Lower leg skin (tissue), 4 donors: ENCODE measurements around the gene GNAL. TPM values are rescaled to one million over a fixed set of nuclear protein-coding genes. Genes with fewer than 3 reads are reported as not detected.
A peak's percentile ranks its signal among the peaks of the same experiment; 100 is the strongest.
"Not testable (repeated sequence)": the region's sequence is repeated elsewhere in the genome, so short reads cannot be mapped to it uniquely, and the experiment has no call there.

Experiments used
- DNase-seq, 2 donors: peaks; one replicate each; pipeline ENCODE4 v3.0.0-alpha.2; 2019; ENCODE audit warnings: low spot score in 2 of 2
- H3K4me3 ChIP-seq: fragments of 200-600 bp; sonication (generic); 2 replicates; pipeline ENCODE4 v1.5.1; 2017; ENCODE audit warnings: mild to moderate bottlenecking, low read depth; ENCODE audit not compliant: poor library complexity, severe bottlenecking
- POLR2A ChIP-seq, 2 donors: fragments of 450-650 bp; IDR thresholded peaks; one replicate each; pipeline ENCODE4 v1.6.1; 2016 to 2017; ENCODE audit warnings: antibody characterized with exemption in 2 of 2, mild to moderate bottlenecking in 1 of 2, moderate library complexity in 1 of 2
- WGBS, 2 donors: methylation state at CpG; one replicate each; pipeline ENCODE4 v1.1.5; 2018; 5-methylcytosine and 5-hydroxymethylcytosine counted together
- intact Hi-C: fragments of 100-400 bp; cut with DNase I; formaldehyde crosslinking; loops from one replicate; pipeline ENCODE4 v1.15.0; 2023; ENCODE audit warnings: low total_unique reads
- total RNA-seq, 4 donors: library from RNA; depleted of rRNA; stranded (reverse); fragments of >200 nt; gene quantifications; one replicate each; pipeline ENCODE4 v1.1.0, GENCODE V29; 2016
- TF ChIP-seq, protein P1 (sequence below), 3 donors: fragments of 450-650 bp; IDR thresholded peaks; one replicate each; pipeline ENCODE4 v1.5.1; 2016; ENCODE audit warnings: antibody characterized with exemption in 3 of 3, mild to moderate bottlenecking in 3 of 3, moderate library complexity in 2 of 3

GNAL gene
- total RNA-seq, 4 donors from 2014 or later: 12.3 to 15.9 (median 14.5) TPM

DNA sequence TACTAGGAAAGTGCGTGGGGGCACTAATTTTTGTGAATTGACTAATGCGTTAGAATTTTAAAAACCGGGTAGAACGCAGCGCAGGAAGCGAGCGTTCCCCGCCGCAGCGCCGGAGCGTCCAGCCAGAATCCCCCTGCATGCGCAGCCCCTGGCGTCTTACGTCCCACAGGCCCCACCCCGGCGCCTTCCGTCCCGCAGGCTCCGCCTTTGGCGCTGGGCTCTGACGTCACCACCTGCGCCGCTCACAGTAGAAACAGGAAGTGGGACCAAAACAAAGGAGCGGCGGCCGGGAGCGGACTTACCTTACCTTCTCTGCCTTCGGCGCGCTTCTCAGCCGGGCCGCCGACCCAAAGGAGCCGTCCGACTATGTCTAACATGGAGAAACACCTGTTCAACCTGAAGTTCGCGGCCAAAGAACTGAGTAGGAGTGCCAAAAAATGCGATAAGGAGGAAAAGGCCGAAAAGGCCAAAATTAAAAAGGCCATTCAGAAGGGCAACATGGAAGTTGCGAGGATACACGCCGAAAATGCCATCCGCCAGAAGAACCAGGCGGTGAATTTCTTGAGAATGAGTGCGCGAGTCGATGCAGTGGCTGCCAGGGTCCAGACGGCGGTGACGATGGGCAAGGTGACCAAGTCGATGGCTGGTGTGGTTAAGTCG lies 162.2 kb downstream of the GNAL start, which contains the start of gene CHMP1B:
CHMP1B (plus strand) TSS at position 268 of the 660 bp plus-strand sequence; CDS start at position 367, 99 bp downstream.
- intact Hi-C loops: no loop called here
- DNase-seq: peak; percentile 97 to 100
- TF ChIP-seq POLR2A (IDR thresholded peaks at IDR 0.05): peak in 1 of 2 donors; percentile 93
- TF ChIP-seq, protein P1, sequence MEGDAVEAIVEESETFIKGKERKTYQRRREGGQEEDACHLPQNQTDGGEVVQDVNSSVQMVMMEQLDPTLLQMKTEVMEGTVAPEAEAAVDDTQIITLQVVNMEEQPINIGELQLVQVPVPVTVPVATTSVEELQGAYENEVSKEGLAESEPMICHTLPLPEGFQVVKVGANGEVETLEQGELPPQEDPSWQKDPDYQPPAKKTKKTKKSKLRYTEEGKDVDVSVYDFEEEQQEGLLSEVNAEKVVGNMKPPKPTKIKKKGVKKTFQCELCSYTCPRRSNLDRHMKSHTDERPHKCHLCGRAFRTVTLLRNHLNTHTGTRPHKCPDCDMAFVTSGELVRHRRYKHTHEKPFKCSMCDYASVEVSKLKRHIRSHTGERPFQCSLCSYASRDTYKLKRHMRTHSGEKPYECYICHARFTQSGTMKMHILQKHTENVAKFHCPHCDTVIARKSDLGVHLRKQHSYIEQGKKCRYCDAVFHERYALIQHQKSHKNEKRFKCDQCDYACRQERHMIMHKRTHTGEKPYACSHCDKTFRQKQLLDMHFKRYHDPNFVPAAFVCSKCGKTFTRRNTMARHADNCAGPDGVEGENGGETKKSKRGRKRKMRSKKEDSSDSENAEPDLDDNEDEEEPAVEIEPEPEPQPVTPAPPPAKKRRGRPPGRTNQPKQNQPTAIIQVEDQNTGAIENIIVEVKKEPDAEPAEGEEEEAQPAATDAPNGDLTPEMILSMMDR (IDR thresholded peaks at IDR 0.05): no peak
- 0 to 1% methylated on average over 45 to 53 of the region's 53 CpGs for WGBS, 2 donors
- H3K4me3 ChIP-seq: peak within 1 kb of the TSS; percentile 95

DNA sequence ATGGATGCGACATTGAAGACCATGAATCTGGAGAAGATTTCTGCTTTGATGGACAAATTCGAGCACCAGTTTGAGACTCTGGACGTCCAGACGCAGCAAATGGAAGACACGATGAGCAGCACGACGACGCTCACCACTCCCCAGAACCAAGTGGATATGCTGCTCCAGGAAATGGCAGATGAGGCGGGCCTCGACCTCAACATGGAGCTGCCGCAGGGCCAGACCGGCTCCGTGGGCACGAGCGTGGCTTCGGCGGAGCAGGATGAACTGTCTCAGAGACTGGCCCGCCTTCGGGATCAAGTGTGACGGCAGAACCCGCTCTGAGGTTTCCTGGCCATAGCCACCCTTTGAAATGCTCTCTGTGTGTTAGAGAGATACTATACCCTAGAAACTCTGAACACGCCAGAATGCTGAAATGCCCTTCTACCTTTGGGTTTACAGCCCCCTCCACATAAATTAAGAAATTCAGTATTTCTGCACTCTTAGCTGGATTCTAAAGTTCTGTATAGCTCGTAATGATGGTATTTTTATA lies 162.8 kb downstream of the GNAL start:
- DNase-seq: peak; percentile 31 to 86
- H3K4me3 ChIP-seq: peak overlapping the region; percentile 95
- no peak for TF ChIP-seq POLR2A (IDR thresholded peaks at IDR 0.05)
- TF ChIP-seq, protein P1 (IDR thresholded peaks at IDR 0.05): no peak
- WGBS, 2 donors: 0 to 1% methylated on average over 23 of the region's 23 CpGs
- intact Hi-C loops: no loop called here

DNA sequence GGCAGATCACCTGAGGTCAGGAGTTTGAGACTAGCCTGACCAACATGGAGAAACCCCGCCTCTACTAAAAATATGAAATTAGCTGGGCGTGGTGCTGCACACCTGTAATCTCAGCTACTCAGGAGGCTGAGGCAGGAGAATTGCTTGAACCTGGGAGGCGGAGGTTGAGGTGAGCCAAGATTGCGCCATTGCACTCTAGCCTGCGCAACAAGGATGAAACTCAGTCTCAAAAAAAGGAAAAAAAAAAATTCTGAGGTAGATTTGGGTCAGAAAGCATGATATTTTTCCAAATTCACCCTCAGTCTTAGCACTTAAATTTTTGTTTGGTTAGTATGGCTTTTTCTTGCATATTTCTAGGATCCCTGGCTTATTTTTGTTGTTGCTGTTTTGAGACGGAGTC lies 165.5 kb downstream of the GNAL start:
- intact Hi-C loops, H3K4me3 ChIP-seq, DNase-seq: not testable (repeated sequence)
- WGBS, 2 donors: 84 to 94% methylated on average over 6 of the region's 6 CpGs

DNA sequence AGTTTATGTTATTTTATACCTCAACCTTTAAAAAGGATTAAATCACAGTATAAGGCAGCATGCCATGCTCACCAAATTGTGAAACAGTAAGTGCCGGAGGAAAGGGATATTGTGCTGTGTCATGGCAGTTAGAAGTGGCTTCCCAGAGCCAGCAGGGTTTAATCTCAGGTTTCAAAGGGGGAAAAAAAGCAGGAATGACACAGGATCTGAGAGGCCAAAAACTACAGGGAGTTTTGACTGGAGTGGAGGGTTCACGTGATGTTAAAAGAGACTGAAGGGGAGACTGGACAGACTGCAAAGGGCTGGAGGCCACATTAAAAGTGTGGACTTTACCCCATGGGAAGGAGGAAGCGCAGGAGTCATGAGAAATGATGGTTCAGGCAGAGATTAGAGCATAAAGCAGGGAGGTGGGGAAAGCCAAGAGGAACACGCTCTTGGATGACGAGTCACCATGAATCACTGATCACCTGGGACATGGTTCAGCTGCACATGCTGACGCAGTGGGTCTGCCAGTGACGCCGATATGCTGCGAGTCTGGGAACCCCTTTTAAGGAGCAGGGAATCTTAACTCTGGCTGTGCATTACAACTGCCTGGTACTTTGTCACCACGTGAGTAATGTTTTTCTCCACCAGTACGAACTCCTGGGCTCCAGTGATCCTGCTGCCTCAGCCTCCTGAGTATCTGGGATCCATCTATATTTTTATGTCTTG lies 168.3 kb downstream of the GNAL start:
- TF ChIP-seq, protein P1 (IDR thresholded peaks at IDR 0.05): peak in 1 of 3 donors; percentile 18
- no peak for TF ChIP-seq POLR2A (IDR thresholded peaks at IDR 0.05)
- intact Hi-C loops: no loop called here
- H3K4me3 ChIP-seq: no peak overlapping the region
- WGBS, 2 donors: 20 to 24% methylated on average over 11 of the region's 11 CpGs
- peak in 1 of 2 donors; percentile 48 for DNase-seq

GRCh38 chr18:11859282-11859830 lies 170.3 kb downstream of the GNAL start:
- intact Hi-C loops: no loop called here
- H3K4me3 ChIP-seq: no peak overlapping the region
- TF ChIP-seq, protein P1 (IDR thresholded peaks at IDR 0.05): no peak
- TF ChIP-seq POLR2A (IDR thresholded peaks at IDR 0.05): no peak
- no peak for DNase-seq
- 81 to 90% methylated on average over 7 of the region's 7 CpGs for WGBS, 2 donors

DNA sequence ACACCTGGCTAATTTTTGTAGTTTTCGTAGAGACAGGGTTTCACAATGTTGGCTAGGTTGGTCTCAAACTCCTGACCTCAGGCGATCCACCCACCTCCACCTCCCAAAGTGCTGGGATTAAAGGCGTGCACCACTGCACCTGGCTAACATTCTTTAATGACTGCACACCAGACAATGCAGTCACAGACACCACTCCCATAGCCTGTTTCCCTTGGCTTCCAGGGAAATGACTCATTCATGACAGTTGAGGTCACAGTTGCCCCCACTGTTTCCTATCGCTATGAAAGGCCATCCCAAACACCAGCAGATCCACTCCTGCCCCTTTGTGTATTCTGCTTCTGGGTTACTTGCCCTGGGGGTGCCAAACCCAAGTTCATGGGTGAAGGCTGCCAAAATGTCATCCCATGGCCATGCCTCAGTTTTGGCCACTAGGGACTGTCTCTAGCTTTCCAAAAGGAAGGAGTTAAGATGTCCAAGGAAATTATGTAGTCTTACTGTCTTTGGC lies 170.9 kb downstream of the GNAL start:
- intact Hi-C loops: no loop called here
- WGBS, 2 donors: 39 to 46% methylated on average over 4 of the region's 4 CpGs
- no peak for DNase-seq
- no peak for TF ChIP-seq POLR2A (IDR thresholded peaks at IDR 0.05)
- TF ChIP-seq, protein P1 (IDR thresholded peaks at IDR 0.05): no peak
- no peak overlapping the region for H3K4me3 ChIP-seq
